ENCODE measurements around the gene GPR152.
"Not testable (repeated sequence)": the region's sequence is repeated elsewhere in the genome, so short reads cannot be mapped to it uniquely, and the experiment has no call there.

DNA sequence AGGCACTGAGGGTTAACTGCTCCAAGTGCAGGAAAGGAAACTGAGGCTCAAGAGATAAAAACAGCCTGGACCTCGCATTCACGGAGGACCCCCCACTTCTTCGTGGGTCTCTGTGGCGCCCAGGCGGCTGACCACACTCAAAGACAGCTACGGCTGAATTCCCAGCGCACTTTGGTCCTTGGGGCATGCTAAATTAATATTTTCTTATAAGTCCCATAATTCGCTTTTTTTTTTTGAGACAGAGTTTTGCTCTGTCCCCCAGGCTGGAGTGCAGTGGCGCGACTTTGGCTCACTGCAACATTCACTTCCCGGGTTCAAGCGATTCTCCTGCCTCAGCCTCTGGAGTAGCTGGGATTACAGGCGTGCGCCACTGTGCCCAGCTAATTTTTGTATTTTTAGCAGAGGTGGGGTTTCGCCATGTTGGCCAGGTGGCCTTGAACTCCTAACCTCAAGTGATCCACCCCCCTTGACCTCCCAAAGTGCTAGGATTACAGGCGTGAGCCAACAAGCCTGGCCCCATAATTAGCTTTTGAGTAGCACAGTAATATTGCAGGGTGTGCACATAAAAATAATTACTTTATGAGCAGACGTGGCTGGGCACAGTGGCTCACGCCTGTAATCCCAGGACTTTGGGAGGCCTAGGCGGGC is 50.2 kb downstream of the GPR152 start:
- TF ChIP-seq SMC3 (IDR thresholded peaks at IDR 0.05); BHLHE40 (IDR thresholded peaks at IDR 0.05; ENCODE audit: low read depth, low read length); NR3C1 (IDR thresholded peaks at IDR 0.05); NPAS2 (CRISPR knock-in tag; IDR thresholded peaks at IDR 0.05; ENCODE audit: borderline replicate concordance); RFX5 (IDR thresholded peaks at IDR 0.05): not testable (repeated sequence)
- TF ChIP-seq, protein P1, sequence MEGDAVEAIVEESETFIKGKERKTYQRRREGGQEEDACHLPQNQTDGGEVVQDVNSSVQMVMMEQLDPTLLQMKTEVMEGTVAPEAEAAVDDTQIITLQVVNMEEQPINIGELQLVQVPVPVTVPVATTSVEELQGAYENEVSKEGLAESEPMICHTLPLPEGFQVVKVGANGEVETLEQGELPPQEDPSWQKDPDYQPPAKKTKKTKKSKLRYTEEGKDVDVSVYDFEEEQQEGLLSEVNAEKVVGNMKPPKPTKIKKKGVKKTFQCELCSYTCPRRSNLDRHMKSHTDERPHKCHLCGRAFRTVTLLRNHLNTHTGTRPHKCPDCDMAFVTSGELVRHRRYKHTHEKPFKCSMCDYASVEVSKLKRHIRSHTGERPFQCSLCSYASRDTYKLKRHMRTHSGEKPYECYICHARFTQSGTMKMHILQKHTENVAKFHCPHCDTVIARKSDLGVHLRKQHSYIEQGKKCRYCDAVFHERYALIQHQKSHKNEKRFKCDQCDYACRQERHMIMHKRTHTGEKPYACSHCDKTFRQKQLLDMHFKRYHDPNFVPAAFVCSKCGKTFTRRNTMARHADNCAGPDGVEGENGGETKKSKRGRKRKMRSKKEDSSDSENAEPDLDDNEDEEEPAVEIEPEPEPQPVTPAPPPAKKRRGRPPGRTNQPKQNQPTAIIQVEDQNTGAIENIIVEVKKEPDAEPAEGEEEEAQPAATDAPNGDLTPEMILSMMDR (IDR thresholded peaks at IDR 0.05): not testable (repeated sequence)

Data from A549 (cell line).